ENCODE results near the gene TRAPPC2L. TPM values are rescaled to one million over a fixed set of nuclear protein-coding genes. Genes with fewer than 3 reads are reported as not detected.

The TRAPPC2L gene
- total RNA-seq, 3 donors from 2014 or later, result 32.1 to 37.8 (median 34.4) TPM

- TF ChIP-seq POLR2A (IDR thresholded peaks at IDR 0.05) (no peak), CTCF (IDR thresholded peaks at IDR 0.05) (no peak), POLR2AphosphoS5 (IDR thresholded peaks at IDR 0.05) (no peak)
- H3K4me3 ChIP-seq, result peak overlapping the region in 2 of 3 donors; percentile 41 to 61
- H3K4me1 ChIP-seq, result no peaks in the 10 kb centered on the region
- intact Hi-C loops (cut with DNase I; ENCODE audit: low total_unique reads), result no loop called here
- no peak overlapping the region for H3K27ac ChIP-seq
- H3K27me3 ChIP-seq, result no peaks in the 10 kb centered on the region
- no peaks in the 10 kb centered on the region for H3K36me3 ChIP-seq
- no peaks in the 10 kb centered on the region for H3K9me3 ChIP-seq
- no peak for DNase-seq (ENCODE audit: low spot score in 2 of 2)
Measured at GRCh38 chr16:88880226-88881006, 23.5 kb downstream of the TRAPPC2L start.

- no peak for TF ChIP-seq POLR2AphosphoS5 (IDR thresholded peaks at IDR 0.05)
- no peak for TF ChIP-seq CTCF (IDR thresholded peaks at IDR 0.05)
- no peak for TF ChIP-seq POLR2A (IDR thresholded peaks at IDR 0.05)
- no peak for DNase-seq (ENCODE audit: low spot score in 2 of 2)
- no peak overlapping the region for H3K27ac ChIP-seq
- no peaks in the 10 kb centered on the region for H3K4me1 ChIP-seq
- peak overlapping the region in 2 of 3 donors; percentile 41 to 61 for H3K4me3 ChIP-seq
- no peaks in the 10 kb centered on the region for H3K9me3 ChIP-seq
- intact Hi-C loops (cut with DNase I; ENCODE audit: low total_unique reads), result no loop called here
- no peaks in the 10 kb centered on the region for H3K27me3 ChIP-seq
- H3K36me3 ChIP-seq, result no peaks in the 10 kb centered on the region
Measured at GRCh38 chr16:88881007-88881615, 24.2 kb downstream of the TRAPPC2L start.

- Histone ChIP-seq H3K9me3 (no peaks in the 10 kb centered on the region), H3K27ac (no peak overlapping the region), H3K4me3 (peak overlapping the region in 2 of 3 donors; percentile 41 to 61), H3K27me3 (no peaks in the 10 kb centered on the region), H3K36me3 (no peaks in the 10 kb centered on the region), H3K4me1 (no peaks in the 10 kb centered on the region)
- TF ChIP-seq POLR2A (IDR thresholded peaks at IDR 0.05), result no peak
- no peak for TF ChIP-seq POLR2AphosphoS5 (IDR thresholded peaks at IDR 0.05)
- TF ChIP-seq CTCF (IDR thresholded peaks at IDR 0.05), result no peak
- intact Hi-C loops (cut with DNase I; ENCODE audit: low total_unique reads), result no loop called here
- DNase-seq (ENCODE audit: low spot score in 2 of 2), result no peak
Measured at GRCh38 chr16:88881675-88882357, 24.9 kb downstream of the TRAPPC2L start.

- Histone ChIP-seq H3K27ac (no peak overlapping the region), H3K36me3 (no peaks in the 10 kb centered on the region), H3K4me1 (no peaks in the 10 kb centered on the region), H3K4me3 (no peak overlapping the region), H3K27me3 (no peaks in the 10 kb centered on the region), H3K9me3 (no peaks in the 10 kb centered on the region)
- no peak for TF ChIP-seq CTCF (IDR thresholded peaks at IDR 0.05)
- TF ChIP-seq POLR2AphosphoS5 (IDR thresholded peaks at IDR 0.05), result no peak
- no peak for TF ChIP-seq POLR2A (IDR thresholded peaks at IDR 0.05)
- no peak for DNase-seq (ENCODE audit: low spot score in 2 of 2)
- intact Hi-C loops (cut with DNase I; ENCODE audit: low total_unique reads), result no loop called here
Measured at GRCh38 chr16:88882358-88883030, 25.6 kb downstream of the TRAPPC2L start.
